NB4 (cell line): Measurements from ENCODE around the gene ACTL7B.

ENCODE experiments used
- MYC ChIP-seq: IDR thresholded peaks from 2 replicates; pipeline ENCODE4 v1.6.1; 2011; ENCODE audit warnings: low read depth, low read length
- POLR2A ChIP-seq: IDR thresholded peaks from 2 replicates; pipeline ENCODE4 v1.6.1; 2011; ENCODE audit warnings: mild to moderate bottlenecking; ENCODE audit not compliant: insufficient read length; ENCODE audit errors: extremely low read depth
- TF ChIP-seq, protein P1 (sequence below): IDR thresholded peaks from one replicate; pipeline ENCODE4 v1.5.1; 2012; ENCODE audit warnings: low read depth, low read length

DNA sequence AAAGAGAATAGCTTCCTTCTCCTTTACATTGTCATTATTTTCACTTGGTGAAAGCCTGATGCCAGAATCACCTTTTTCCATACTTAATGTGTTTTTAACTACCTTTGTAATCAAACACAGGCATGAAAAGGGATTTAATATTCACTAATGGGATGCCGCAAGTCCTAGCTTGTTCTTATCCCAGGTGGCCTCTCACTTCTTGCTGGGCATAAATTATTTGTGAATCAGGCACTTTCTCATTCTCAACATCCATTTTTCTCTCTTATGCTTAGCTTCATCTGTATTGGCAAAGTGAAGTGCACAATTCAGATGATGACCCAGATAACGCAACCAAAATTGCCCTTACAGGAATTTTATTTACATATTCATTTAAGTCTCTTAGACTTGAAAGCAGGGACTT, 10.9 kb downstream of the ACTL7B start:
- TF ChIP-seq, protein P1, sequence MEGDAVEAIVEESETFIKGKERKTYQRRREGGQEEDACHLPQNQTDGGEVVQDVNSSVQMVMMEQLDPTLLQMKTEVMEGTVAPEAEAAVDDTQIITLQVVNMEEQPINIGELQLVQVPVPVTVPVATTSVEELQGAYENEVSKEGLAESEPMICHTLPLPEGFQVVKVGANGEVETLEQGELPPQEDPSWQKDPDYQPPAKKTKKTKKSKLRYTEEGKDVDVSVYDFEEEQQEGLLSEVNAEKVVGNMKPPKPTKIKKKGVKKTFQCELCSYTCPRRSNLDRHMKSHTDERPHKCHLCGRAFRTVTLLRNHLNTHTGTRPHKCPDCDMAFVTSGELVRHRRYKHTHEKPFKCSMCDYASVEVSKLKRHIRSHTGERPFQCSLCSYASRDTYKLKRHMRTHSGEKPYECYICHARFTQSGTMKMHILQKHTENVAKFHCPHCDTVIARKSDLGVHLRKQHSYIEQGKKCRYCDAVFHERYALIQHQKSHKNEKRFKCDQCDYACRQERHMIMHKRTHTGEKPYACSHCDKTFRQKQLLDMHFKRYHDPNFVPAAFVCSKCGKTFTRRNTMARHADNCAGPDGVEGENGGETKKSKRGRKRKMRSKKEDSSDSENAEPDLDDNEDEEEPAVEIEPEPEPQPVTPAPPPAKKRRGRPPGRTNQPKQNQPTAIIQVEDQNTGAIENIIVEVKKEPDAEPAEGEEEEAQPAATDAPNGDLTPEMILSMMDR = no peak
- TF ChIP-seq POLR2A (no peak), MYC (no peak)
